GM13977 (cell line): ENCODE results near the gene NOTCH3.

Experiments
- DNase-seq: peaks from one replicate; pipeline ENCODE4 v3.0.0; 2012; ENCODE audit warnings: low spot score
- CTCF ChIP-seq: IDR thresholded peaks from 2 replicates; pipeline ENCODE4 v1.5.1; 2012; ENCODE audit warnings: mild to moderate bottlenecking, control low read depth; ENCODE audit not compliant: insufficient read depth; ENCODE audit errors: extremely low read depth, missing control alignments
- in situ Hi-C: fragments of 300-500 bp; cut with MboI; formaldehyde crosslinking; loops from one replicate; pipeline ENCODE4 v1.12.0; 2022; ENCODE audit warnings: low sequenced_read_pairs, low pct_unique_long_range_greater_than_20kb, mixed read lengths, inconsistent platforms; ENCODE audit not compliant: unreplicated experiment

NOTCH3 gene

DNA sequence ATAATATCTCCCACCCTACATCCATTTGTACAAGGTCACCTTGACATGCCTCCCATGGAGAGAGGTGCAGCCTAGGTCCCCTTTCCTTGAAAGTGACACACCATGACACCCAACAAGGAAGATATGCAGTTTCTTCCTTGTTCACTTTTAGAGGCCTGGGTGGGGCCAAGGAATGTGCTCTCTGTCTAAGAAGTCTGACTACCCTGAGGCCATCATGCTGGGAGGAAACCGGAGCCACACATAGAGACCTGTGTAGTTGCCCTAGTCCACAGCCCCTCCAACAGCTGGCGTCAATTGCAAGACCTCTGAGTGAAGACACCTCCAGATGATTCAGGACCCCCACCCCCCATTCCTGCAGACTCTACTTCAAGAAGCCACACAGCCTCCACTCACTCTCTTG lies 82.5 kb downstream of the NOTCH3 start:
- no peak for TF ChIP-seq CTCF
- in situ Hi-C loops, result no loop called here
- no peak for DNase-seq

DNA sequence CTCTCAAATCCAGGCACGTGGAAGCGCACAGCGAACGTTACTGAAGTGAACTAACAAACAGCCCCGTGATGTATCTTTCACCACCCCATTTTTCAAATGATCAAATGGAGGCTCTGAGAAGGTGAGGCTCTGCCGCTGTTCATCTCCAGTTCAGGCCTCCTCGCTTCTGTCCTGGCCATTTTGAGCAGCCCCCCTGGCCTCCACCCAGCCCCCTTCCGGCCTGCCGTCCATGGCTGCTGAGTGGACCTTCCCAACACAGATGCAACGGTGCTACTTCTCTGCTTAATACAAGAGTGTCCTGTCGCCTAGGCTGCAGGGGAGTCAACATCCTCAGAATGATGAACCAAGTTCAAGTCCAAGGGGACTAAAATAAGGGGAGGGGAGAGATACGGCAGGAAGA lies 83.9 kb downstream of the NOTCH3 start:
- no peak for TF ChIP-seq CTCF
- in situ Hi-C loops, result no loop called here
- no peak for DNase-seq

- TF ChIP-seq CTCF, result no peak
- no peak for DNase-seq
- in situ Hi-C loops, result no loop called here
Observed at GRCh38 chr19:15115762-15116615, 84.8 kb downstream of the NOTCH3 start.

- in situ Hi-C loops, result no loop called here
- no peak for TF ChIP-seq CTCF
Observed at GRCh38 chr19:15115080-15115479, 85.7 kb downstream of the NOTCH3 start.

DNA sequence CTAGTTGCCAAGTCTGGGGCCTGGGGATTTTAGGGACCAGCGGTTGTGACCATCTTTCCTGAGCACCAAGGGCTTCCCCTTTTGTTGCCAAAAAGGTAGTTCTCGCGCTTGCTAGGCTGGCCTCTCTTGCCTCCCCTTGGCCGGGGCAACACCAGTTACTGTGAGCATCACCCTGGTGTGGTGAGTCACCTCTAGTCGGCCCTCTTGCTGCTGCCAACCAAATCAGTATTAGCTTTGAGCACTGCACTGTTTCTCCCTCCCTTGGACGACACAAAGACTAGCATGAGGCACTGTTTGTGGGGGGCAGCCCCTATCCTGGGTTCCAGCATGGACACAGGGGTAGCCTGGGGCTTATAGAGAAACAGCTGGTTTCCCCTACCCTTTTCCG lies 86.6 kb downstream of the NOTCH3 start:
- DNase-seq, result no peak
- in situ Hi-C loops, result no loop called here
- no peak for TF ChIP-seq CTCF

More at GRCh38 chr19:15115080-15115479, 85.7 kb downstream of the NOTCH3 start:
- no peak for DNase-seq

DNA sequence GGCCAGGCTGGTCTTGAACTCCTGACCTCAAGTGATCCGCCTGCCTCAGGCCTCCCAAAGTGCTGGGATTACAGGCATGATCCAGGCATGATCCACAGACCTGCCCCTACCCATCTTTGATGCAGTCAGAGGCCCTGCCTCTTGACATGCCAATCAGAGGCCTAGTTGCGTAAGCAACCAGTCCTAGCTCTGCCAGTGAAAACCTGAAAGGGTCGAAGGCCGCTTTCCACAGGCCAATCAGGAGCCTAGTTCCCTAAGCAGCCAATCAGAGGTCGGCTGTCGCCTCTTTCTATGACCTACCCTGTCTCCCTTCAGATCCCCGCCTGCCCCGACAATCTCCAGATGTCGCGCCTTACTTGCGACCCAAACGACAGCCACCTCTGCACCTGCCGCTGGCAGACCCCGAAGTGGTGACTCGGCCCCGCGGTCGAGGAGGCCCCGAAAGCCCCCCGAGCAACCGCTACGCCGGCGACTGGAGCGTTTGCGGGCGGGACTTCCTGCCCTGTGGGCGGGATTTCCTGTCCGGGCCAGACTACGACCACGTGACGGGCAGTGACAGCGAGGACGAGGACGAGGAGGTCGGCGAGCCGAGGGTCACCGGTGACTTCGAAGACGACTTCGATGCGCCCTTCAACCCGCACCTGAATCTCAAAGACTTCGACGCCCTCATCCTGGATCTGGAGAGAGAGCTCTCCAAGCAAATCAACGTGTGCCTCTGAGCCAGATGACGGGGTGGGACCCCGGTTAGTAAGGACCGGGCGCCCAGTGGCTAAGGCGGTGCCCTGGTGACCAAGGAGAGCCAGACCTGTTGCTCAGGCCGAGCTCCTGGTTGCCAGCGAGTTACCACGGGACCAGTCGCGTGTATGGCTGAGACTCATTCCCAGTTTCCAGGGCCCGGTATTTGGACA lies 87.3 kb downstream of the NOTCH3 start:
- no peak for DNase-seq
- in situ Hi-C loops, result no loop called here
- no peak for TF ChIP-seq CTCF
